Measurements from ENCODE around the gene TTC33. TPM values are rescaled to one million over a fixed set of nuclear protein-coding genes. Genes with fewer than 3 reads are reported as not detected.

The TTC33 gene
- total RNA-seq, 1 donor from 2014 or later, result 20.1 TPM

GRCh38 chr5:40677456-40677855, 78.3 kb downstream of the TTC33 start:
- Mint-ChIP-seq H3K36me3 (peaks cover 3% of the 10 kb centered on the region), H3K4me3 (peak overlapping the region; percentile 45), H3K27ac (peak overlapping the region; percentile 89), H3K9me3 (no peaks in the 10 kb centered on the region), H3K4me1 (peaks cover 43% of the 10 kb centered on the region), H3K27me3 (ENCODE audit: low read depth) (peaks cover 38% of the 10 kb centered on the region)
- no peak for DNase-seq (ENCODE audit: low spot score in 2 of 2, unreplicated experiment in 2 of 2)
- TF ChIP-seq, protein P1, sequence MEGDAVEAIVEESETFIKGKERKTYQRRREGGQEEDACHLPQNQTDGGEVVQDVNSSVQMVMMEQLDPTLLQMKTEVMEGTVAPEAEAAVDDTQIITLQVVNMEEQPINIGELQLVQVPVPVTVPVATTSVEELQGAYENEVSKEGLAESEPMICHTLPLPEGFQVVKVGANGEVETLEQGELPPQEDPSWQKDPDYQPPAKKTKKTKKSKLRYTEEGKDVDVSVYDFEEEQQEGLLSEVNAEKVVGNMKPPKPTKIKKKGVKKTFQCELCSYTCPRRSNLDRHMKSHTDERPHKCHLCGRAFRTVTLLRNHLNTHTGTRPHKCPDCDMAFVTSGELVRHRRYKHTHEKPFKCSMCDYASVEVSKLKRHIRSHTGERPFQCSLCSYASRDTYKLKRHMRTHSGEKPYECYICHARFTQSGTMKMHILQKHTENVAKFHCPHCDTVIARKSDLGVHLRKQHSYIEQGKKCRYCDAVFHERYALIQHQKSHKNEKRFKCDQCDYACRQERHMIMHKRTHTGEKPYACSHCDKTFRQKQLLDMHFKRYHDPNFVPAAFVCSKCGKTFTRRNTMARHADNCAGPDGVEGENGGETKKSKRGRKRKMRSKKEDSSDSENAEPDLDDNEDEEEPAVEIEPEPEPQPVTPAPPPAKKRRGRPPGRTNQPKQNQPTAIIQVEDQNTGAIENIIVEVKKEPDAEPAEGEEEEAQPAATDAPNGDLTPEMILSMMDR (IDR thresholded peaks at IDR 0.05; ENCODE audit: unreplicated experiment), result no peak

DNA sequence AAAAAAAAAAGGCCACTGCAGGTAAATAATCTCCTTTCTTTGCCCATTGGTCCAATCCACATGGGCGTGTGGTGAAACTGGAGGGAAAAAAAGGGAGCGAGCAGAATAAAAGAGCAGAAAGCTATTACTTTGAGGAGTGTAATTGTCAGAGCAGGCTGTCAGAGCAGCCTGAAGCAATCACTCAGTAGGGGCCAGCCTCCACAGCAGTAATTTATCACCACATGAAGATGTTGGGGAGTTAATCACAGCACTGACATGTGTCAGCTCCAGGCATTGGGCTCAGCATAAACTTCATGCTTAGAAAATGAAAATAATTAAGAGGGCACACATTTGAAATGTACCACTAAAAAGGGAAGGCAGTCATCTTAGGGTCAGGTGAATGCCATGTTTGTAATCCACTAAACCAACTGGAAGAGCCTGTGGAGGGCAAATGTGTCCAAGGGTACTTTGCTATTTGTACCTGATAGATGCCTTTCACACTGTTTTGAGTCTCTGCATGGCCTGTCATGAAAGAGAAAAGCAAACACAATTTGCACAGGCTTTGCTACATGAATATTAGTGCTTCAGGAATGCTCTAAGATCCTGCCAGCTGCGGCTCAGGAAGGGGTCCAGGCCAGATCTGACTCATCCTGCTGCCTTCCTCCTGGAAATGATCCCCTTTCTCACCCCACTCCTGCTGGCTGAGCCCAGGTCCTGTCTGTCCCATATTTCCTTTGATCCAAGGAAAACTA, 79.0 kb downstream of the TTC33 start:
- TF ChIP-seq, protein P1 (IDR thresholded peaks at IDR 0.05; ENCODE audit: unreplicated experiment), result no peak
- Mint-ChIP-seq H3K4me3 (peak overlapping the region; percentile 45), H3K4me1 (peaks cover 36% of the 10 kb centered on the region), H3K36me3 (peaks cover 2% of the 10 kb centered on the region), H3K27ac (peak overlapping the region; percentile 89), H3K9me3 (no peaks in the 10 kb centered on the region), H3K27me3 (ENCODE audit: low read depth) (peaks cover 40% of the 10 kb centered on the region)
- no peak for DNase-seq (ENCODE audit: low spot score in 2 of 2, unreplicated experiment in 2 of 2)

- DNase-seq (ENCODE audit: low spot score in 2 of 2, unreplicated experiment in 2 of 2), result no peak
- TF ChIP-seq, protein P1 (IDR thresholded peaks at IDR 0.05; ENCODE audit: unreplicated experiment), result no peak
- Mint-ChIP-seq H3K27me3 (ENCODE audit: low read depth) (peaks cover 37% of the 10 kb centered on the region), H3K36me3 (no peaks in the 10 kb centered on the region), H3K4me1 (peaks cover 34% of the 10 kb centered on the region), H3K4me3 (no peak overlapping the region), H3K9me3 (no peaks in the 10 kb centered on the region), H3K27ac (no peak overlapping the region)
Measured at GRCh38 chr5:40675396-40676133, 80.2 kb downstream of the TTC33 start.

GRCh38 chr5:40674661-40675235, 81.0 kb downstream of the TTC33 start:
- Mint-ChIP-seq H3K27me3 (ENCODE audit: low read depth) (peaks cover 38% of the 10 kb centered on the region), H3K4me1 (peaks cover 31% of the 10 kb centered on the region), H3K36me3 (no peaks in the 10 kb centered on the region), H3K4me3 (no peak overlapping the region), H3K27ac (no peak overlapping the region), H3K9me3 (no peaks in the 10 kb centered on the region)
- TF ChIP-seq, protein P1 (IDR thresholded peaks at IDR 0.05; ENCODE audit: unreplicated experiment), result no peak
- no peak for DNase-seq (ENCODE audit: low spot score in 2 of 2, unreplicated experiment in 2 of 2)

DNA sequence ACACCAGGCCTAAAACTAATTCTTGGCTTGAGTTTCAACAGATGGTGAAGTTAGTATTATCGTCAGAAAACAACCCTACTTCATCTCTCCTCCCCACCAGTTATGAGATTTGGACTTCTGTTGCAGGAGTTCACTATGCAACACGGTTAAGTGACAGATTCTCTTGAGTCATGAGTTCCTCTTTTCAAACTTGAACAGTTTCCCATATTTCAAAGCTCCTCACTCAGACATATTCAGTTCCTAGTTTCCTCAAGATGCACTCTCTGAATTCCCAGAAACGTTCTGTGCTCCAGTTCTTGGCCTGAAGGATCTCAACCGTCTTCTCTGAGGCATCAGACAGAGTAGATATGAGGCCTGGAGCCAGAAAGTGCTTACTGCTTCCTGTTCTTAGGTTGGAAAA, 83.3 kb downstream of the TTC33 start:
- H3K27me3 Mint-ChIP-seq (ENCODE audit: low read depth), result peaks cover 39% of the 10 kb centered on the region
- no peak for DNase-seq (ENCODE audit: low spot score in 2 of 2, unreplicated experiment in 2 of 2)
- H3K4me1 Mint-ChIP-seq, result peaks cover 27% of the 10 kb centered on the region
- H3K9me3 Mint-ChIP-seq, result no peaks in the 10 kb centered on the region
- TF ChIP-seq, protein P1 (IDR thresholded peaks at IDR 0.05; ENCODE audit: unreplicated experiment), result no peak
- H3K27ac Mint-ChIP-seq, result no peak overlapping the region
- H3K36me3 Mint-ChIP-seq, result no peaks in the 10 kb centered on the region
- no peak overlapping the region for H3K4me3 Mint-ChIP-seq
